H9 (cell line): ENCODE measurements around the gene ILDR1. TPM values are rescaled to one million over a fixed set of nuclear protein-coding genes. Genes with fewer than 3 reads are reported as not detected.

Source experiments
- DNase-seq: peaks from one replicate; pipeline ENCODE4 v3.0.0-alpha.2; 2017
- H2AFZ ChIP-seq: one replicate; pipeline ENCODE4 v1.6.1; 2013; ENCODE audit warnings: mild to moderate bottlenecking, low read length, control low read depth, moderate library complexity
- H2AK5ac ChIP-seq: 2 replicates; pipeline ENCODE4 v1.6.1; 2013; ENCODE audit warnings: low read length, control low read depth, mixed read lengths; ENCODE audit not compliant: insufficient read length
- H2BK120ac ChIP-seq: one replicate; pipeline ENCODE4 v1.6.1; 2013; ENCODE audit warnings: low read depth, mild to moderate bottlenecking, low read length, control low read depth, inconsistent platforms; ENCODE audit not compliant: poor library complexity, severe bottlenecking
- H2BK12ac ChIP-seq: 2 replicates; pipeline ENCODE4 v1.6.1; 2013; ENCODE audit warnings: low read length, control low read depth, mixed read lengths, low read depth; ENCODE audit not compliant: insufficient read length
- H2BK15ac ChIP-seq: 2 replicates; pipeline ENCODE4 v1.6.1; 2013; ENCODE audit warnings: low read depth, low read length, control low read depth
- H2BK20ac ChIP-seq: one replicate; pipeline ENCODE4 v1.6.1; 2013; ENCODE audit warnings: low read depth, mild to moderate bottlenecking, low read length, control low read depth, inconsistent platforms; ENCODE audit not compliant: poor library complexity, severe bottlenecking
- H2BK5ac ChIP-seq: 2 replicates; pipeline ENCODE4 v1.6.1; 2013; ENCODE audit warnings: low read length, control low read depth, mixed read lengths; ENCODE audit not compliant: insufficient read length
- H3K14ac ChIP-seq: 2 replicates; pipeline ENCODE4 v1.6.1; 2013; ENCODE audit warnings: low read length, control low read depth; ENCODE audit not compliant: insufficient read depth
- H3K18ac ChIP-seq: 2 replicates; pipeline ENCODE4 v1.6.1; 2013; ENCODE audit warnings: low read depth, mild to moderate bottlenecking, mixed read lengths, low read length, control low read depth; ENCODE audit not compliant: insufficient read length
- H3K23ac ChIP-seq: 2 replicates; pipeline ENCODE4 v1.6.1; 2013; ENCODE audit warnings: low read length, control low read depth, mixed read lengths, low read depth; ENCODE audit not compliant: insufficient read length
- H3K23me2 ChIP-seq: 2 replicates; pipeline ENCODE4 v1.6.1; 2013; ENCODE audit warnings: low read depth, mild to moderate bottlenecking, mixed read lengths, low read length, control low read depth; ENCODE audit not compliant: insufficient read length, poor library complexity, severe bottlenecking
- H3K27ac ChIP-seq: 2 replicates; pipeline ENCODE4 v1.5.1; 2013; ENCODE audit warnings: low read length, control low read depth, mixed read lengths, low read depth; ENCODE audit not compliant: insufficient read length
- H3K27me3 ChIP-seq: 2 replicates; pipeline ENCODE4 v1.6.1; 2013; ENCODE audit warnings: low read length, control low read depth, inconsistent platforms; ENCODE audit not compliant: insufficient read depth
- H3K4ac ChIP-seq: 2 replicates; pipeline ENCODE4 v1.6.1; 2013; ENCODE audit warnings: low read depth, mild to moderate bottlenecking, control low read depth, inconsistent platforms, low read length, moderate library complexity
- H3K4me1 ChIP-seq: 2 replicates; pipeline ENCODE4 v1.6.1; 2013; ENCODE audit warnings: low read length, control low read depth, inconsistent platforms; ENCODE audit not compliant: insufficient read depth
- H3K4me2 ChIP-seq: 2 replicates; pipeline ENCODE4 v1.6.1; 2013; ENCODE audit warnings: low read length, control low read depth, mixed read lengths; ENCODE audit not compliant: insufficient read length, insufficient read depth
- H3K56ac ChIP-seq: 2 replicates; pipeline ENCODE4 v1.6.1; 2013; ENCODE audit warnings: low read depth, mild to moderate bottlenecking, mixed read lengths, low read length, control low read depth; ENCODE audit not compliant: insufficient read length
- H3K79me1 ChIP-seq: 2 replicates; pipeline ENCODE4 v1.6.1; 2013; ENCODE audit warnings: low read depth, mild to moderate bottlenecking, moderate library complexity, low read length, control low read depth, inconsistent platforms; ENCODE audit not compliant: insufficient read depth, poor library complexity, severe bottlenecking
- H3K79me2 ChIP-seq: 2 replicates; pipeline ENCODE4 v1.6.1; 2013; ENCODE audit warnings: low read length, control low read depth, inconsistent platforms; ENCODE audit not compliant: insufficient read depth
- H3K9ac ChIP-seq: 2 replicates; pipeline ENCODE4 v1.6.1; 2013; ENCODE audit warnings: low read length, control low read depth, mixed read lengths; ENCODE audit not compliant: insufficient read length; ENCODE audit errors: extremely low read depth
- H3K9me3 ChIP-seq: one replicate; pipeline ENCODE4 v1.6.1; 2013; ENCODE audit warnings: low read depth, low read length, inconsistent platforms; ENCODE audit not compliant: control insufficient read depth
- H3T11ph ChIP-seq: one replicate; pipeline ENCODE4 v1.6.1; 2013; ENCODE audit warnings: mild to moderate bottlenecking, low read length, control low read depth, inconsistent platforms
- H4K20me1 ChIP-seq: one replicate; pipeline ENCODE4 v1.6.1; 2013; ENCODE audit not compliant: control insufficient read depth, insufficient read length, insufficient read depth
- H4K5ac ChIP-seq: 2 replicates; pipeline ENCODE4 v1.6.1; 2013; ENCODE audit warnings: low read depth, mild to moderate bottlenecking, mixed read lengths, low read length, control low read depth; ENCODE audit not compliant: insufficient read length
- H4K8ac ChIP-seq: replicated peaks from 2 replicates; pipeline ENCODE4 v1.6.1; 2013; ENCODE audit warnings: low read length, control low read depth, mixed read lengths, low read depth; ENCODE audit not compliant: insufficient read length
- H4K91ac ChIP-seq: 2 replicates; pipeline ENCODE4 v1.6.1; 2013; ENCODE audit warnings: low read depth, mild to moderate bottlenecking, moderate library complexity, mixed read lengths, low read length, control low read depth; ENCODE audit not compliant: insufficient read length
- H3K27ac Mint-ChIP-seq, 3 experiments: 2 replicates in 2 of 3; 3 replicates in 1 of 3; pipeline ENCODE4 v1.8.0; 2020 to 2021; ENCODE audit warnings: mixed read lengths in 3 of 3, mild to moderate bottlenecking in 1 of 3, moderate library complexity in 1 of 3
- H3K27me3 Mint-ChIP-seq: 2 replicates; pipeline ENCODE4 v1.8.0; 2021; ENCODE audit warnings: low read depth, mild to moderate bottlenecking, moderate library complexity, mixed read lengths
- H3K36me3 Mint-ChIP-seq, 3 experiments: 2 replicates in 2 of 3; 3 replicates in 1 of 3; pipeline ENCODE4 v1.8.0; 2020 to 2021; ENCODE audit warnings: low read depth in 3 of 3, mixed read lengths in 3 of 3; ENCODE audit not compliant: insufficient read depth in 1 of 3
- H3K4me1 Mint-ChIP-seq, 2 experiments: 2 replicates each; pipeline ENCODE4 v1.8.0; 2020; ENCODE audit warnings: mixed read lengths in 2 of 2
- H3K4me3 Mint-ChIP-seq, 2 experiments: 2 replicates in 1 of 2; 3 replicates in 1 of 2; pipeline ENCODE4 v1.8.0; 2020 to 2021; ENCODE audit warnings: mild to moderate bottlenecking in 2 of 2, mixed read lengths in 2 of 2, moderate library complexity in 1 of 2
- H3K9me3 Mint-ChIP-seq, 2 experiments: 2 replicates in 1 of 2; 3 replicates in 1 of 2; pipeline ENCODE4 v1.8.0; 2020; ENCODE audit warnings: mild to moderate bottlenecking in 2 of 2, mixed read lengths in 2 of 2, moderate library complexity in 1 of 2
- CTCF ChIP-seq: fragments of 200-600 bp; sonication (generic); conservative IDR thresholded peaks from 3 replicates; pipeline ENCODE4 v1.8.0; 2021; ENCODE audit warnings: antibody characterized with exemption, mild to moderate bottlenecking
- WGBS: extraction: QIAGEN DNeasy Blood & Tissue Kit; methylation state at CpG from one replicate; pipeline ENCODE4 v1.1.7; 2013; ENCODE audit warnings: missing lambda C conversion rate, low lambda C conversion rate, mixed read lengths; ENCODE audit not compliant: insufficient read length; ENCODE audit errors: extremely low coverage; 5-methylcytosine and 5-hydroxymethylcytosine counted together
- total RNA-seq: library from RNA; stranded (reverse); gene quantifications from 2 replicates; pipeline ENCODE4 v1.2.1, GENCODE V29; 2021

ILDR1 gene
- total RNA-seq, 1 experiment from 2014 or later: 0.68 TPM

- Mint-ChIP-seq H3K9me3 (no peaks in the 10 kb centered on the region), H3K4me1 (peaks cover 12% of the 10 kb centered on the region in 2 experiments), H3K36me3 (no peaks in the 10 kb centered on the region), H3K27ac (no peak within 1 kb of the TSS; a peak in 2 of 7 replicates), H3K4me3 (no peak within 1 kb of the TSS), H3K27me3 (peaks cover 5% of the 10 kb centered on the region; the same call in 1 of the 2 replicates)
- no peak within 1 kb of the TSS for H3K18ac ChIP-seq
- no peak within 1 kb of the TSS for H3K14ac ChIP-seq
- no peaks in the 10 kb centered on the region for H3K9me3 ChIP-seq
- no peak within 1 kb of the TSS for H3K4me2 ChIP-seq
- H4K91ac ChIP-seq: no peak within 1 kb of the TSS
- TF ChIP-seq CTCF: no peak
- no CpG with 5 or more reads among the region's 3 CpGs for WGBS
- no peak within 1 kb of the TSS for H3K4ac ChIP-seq
- H3K27ac ChIP-seq: no peak within 1 kb of the TSS
- no peak within 1 kb of the TSS for H4K8ac ChIP-seq
- no peaks in the 10 kb centered on the region for H3K79me2 ChIP-seq
- no peak within 1 kb of the TSS for H3K9ac ChIP-seq
- no peak within 1 kb of the TSS for H2BK5ac ChIP-seq
- H2BK12ac ChIP-seq: no peak within 1 kb of the TSS
- no peaks in the 10 kb centered on the region for H4K20me1 ChIP-seq
- no peaks in the 10 kb centered on the region for H3K27me3 ChIP-seq
- H2AK5ac ChIP-seq: no peak within 1 kb of the TSS
- no peaks in the 10 kb centered on the region for H3K79me1 ChIP-seq
- no peaks in the 10 kb centered on the region for H3K23me2 ChIP-seq
- H2BK120ac ChIP-seq: no peak within 1 kb of the TSS
- no peak within 1 kb of the TSS for H4K5ac ChIP-seq
- H2AFZ ChIP-seq: peak within 1 kb of the TSS; percentile 48
- H3T11ph ChIP-seq: no peak within 1 kb of the TSS
- H3K23ac ChIP-seq: no peak within 1 kb of the TSS
- no peaks in the 10 kb centered on the region; the same call in 1 of the 2 replicates for H3K4me1 ChIP-seq
- H2BK15ac ChIP-seq: no peak within 1 kb of the TSS
- no peak within 1 kb of the TSS for H2BK20ac ChIP-seq
- H3K56ac ChIP-seq: no peak within 1 kb of the TSS
- no peak for DNase-seq
These were observed 33.2 kb upstream of the ILDR1 start, which contains the start of gene CD86 for GRCh38 chr3:122055215-122055614. CD86 (plus strand) TSS chr3:122055362; CDS start chr3:122055490, 128 bp downstream.
